Left ventricle myocardium inferior (tissue), 1 donor: ENCODE results near the gene RASSF6. TPM values are rescaled to one million over a fixed set of nuclear protein-coding genes. Genes with fewer than 3 reads are reported as not detected.

ENCODE experiments used
- DNase-seq: peaks from one replicate; pipeline ENCODE4 v3.0.0-alpha.2; 2020
- H3K27ac ChIP-seq: fragments of 200-600 bp; replicated peaks from 2 replicates; pipeline ENCODE4 v1.8.0; 2021
- H3K27me3 ChIP-seq: fragments of 200-600 bp; 2 replicates; pipeline ENCODE4 v1.8.0; 2021; ENCODE audit warnings: low read depth
- H3K36me3 ChIP-seq: fragments of 200-600 bp; 2 replicates; pipeline ENCODE4 v1.8.0; 2021
- H3K4me1 ChIP-seq: fragments of 200-600 bp; 2 replicates; pipeline ENCODE4 v1.8.0; 2021
- H3K4me3 ChIP-seq: fragments of 200-600 bp; 2 replicates; pipeline ENCODE4 v1.8.0; 2021; ENCODE audit warnings: mild to moderate bottlenecking, moderate library complexity
- H3K9me3 ChIP-seq: fragments of 200-600 bp; replicated peaks from 2 replicates; pipeline ENCODE4 v1.8.0; 2021
- intact Hi-C: fragments of 100-400 bp; cut with micrococcal nuclease; formaldehyde crosslinking; loops from one replicate; pipeline ENCODE4 v1.11.0; 2022
- total RNA-seq: library from RNA; stranded (reverse); fragmentation: NEBNext Ultra II Directional; extraction: Animal tissue kit (Norgen Biotek cat#: 25700); gene quantifications from one replicate; pipeline ENCODE4 v1.2.1, GENCODE V29; 2021
- TF ChIP-seq, protein P1 (sequence below): fragments of 200-600 bp; IDR thresholded peaks from 2 replicates; pipeline ENCODE4 v1.8.0; 2021; ENCODE audit warnings: antibody characterized with exemption, mild to moderate bottlenecking, borderline replicate concordance
- donor health status: DM: no; HTN: yes; CAD: no; lungs with severe emphysema.

RASSF6 gene
- total RNA-seq, 1 donor from 2014 or later, result not detected

DNA sequence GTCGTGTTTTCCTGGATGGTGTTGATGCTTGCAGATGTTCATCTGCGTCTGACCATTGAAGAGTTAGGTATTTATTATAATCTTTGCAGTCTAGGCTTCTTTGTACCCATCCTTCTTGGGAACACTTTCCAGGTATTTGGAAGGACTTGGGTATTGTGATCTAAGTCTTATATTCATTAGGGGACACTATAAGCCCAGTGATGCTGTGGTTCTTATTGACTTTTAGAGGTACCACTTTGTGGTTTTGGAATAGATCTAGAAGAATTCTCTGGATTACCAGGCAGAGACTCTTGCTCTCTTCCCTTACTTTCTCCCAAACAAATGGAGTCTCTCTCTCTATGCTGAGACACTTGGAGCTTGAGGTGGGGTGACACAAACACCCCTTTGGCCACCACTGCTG is 97.1 kb downstream of the RASSF6 start:
- H3K4me3 ChIP-seq, result no peak overlapping the region

More for the DNA sequence above, 97.1 kb downstream of the RASSF6 start:
- Histone ChIP-seq H3K4me1 (no peaks in the 10 kb centered on the region), H3K36me3 (no peaks in the 10 kb centered on the region), H3K27ac (no peak overlapping the region), H3K27me3 (no peaks in the 10 kb centered on the region), H3K9me3 (no peaks in the 10 kb centered on the region)
- TF ChIP-seq, protein P1, sequence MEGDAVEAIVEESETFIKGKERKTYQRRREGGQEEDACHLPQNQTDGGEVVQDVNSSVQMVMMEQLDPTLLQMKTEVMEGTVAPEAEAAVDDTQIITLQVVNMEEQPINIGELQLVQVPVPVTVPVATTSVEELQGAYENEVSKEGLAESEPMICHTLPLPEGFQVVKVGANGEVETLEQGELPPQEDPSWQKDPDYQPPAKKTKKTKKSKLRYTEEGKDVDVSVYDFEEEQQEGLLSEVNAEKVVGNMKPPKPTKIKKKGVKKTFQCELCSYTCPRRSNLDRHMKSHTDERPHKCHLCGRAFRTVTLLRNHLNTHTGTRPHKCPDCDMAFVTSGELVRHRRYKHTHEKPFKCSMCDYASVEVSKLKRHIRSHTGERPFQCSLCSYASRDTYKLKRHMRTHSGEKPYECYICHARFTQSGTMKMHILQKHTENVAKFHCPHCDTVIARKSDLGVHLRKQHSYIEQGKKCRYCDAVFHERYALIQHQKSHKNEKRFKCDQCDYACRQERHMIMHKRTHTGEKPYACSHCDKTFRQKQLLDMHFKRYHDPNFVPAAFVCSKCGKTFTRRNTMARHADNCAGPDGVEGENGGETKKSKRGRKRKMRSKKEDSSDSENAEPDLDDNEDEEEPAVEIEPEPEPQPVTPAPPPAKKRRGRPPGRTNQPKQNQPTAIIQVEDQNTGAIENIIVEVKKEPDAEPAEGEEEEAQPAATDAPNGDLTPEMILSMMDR, result no peak
- intact Hi-C loops, result no loop called here
- no peak for DNase-seq

Other genes with a start within 250 kb of the RASSF6 start
- gene ALB, start 216.1 kb downstream of the RASSF6 start, total RNA-seq, result not detected
- not detected for gene AFP, start 184.2 kb downstream of the RASSF6 start, total RNA-seq
- not detected for gene AFM, start 138.7 kb downstream of the RASSF6 start, total RNA-seq
- gene CXCL8, start 120.1 kb upstream of the RASSF6 start, total RNA-seq, result 0.30 TPM
- gene CXCL6, start 216.2 kb upstream of the RASSF6 start, total RNA-seq, result not detected
- not detected for gene PF4V1, start 232.9 kb upstream of the RASSF6 start, total RNA-seq
- gene CXCL1, start 249.0 kb upstream of the RASSF6 start, total RNA-seq, result 0.55 TPM